Epidermal melanocyte (primary cell): ENCODE measurements around the gene TOM1.
A peak's percentile ranks its signal among the peaks of the same experiment; 100 is the strongest.

ENCODE experiments used
- DNase-seq: peaks from one replicate; pipeline ENCODE4 v3.0.0; 2011; ENCODE audit warnings: low spot score; ENCODE audit not compliant: insufficient read length

TOM1 gene

DNA sequence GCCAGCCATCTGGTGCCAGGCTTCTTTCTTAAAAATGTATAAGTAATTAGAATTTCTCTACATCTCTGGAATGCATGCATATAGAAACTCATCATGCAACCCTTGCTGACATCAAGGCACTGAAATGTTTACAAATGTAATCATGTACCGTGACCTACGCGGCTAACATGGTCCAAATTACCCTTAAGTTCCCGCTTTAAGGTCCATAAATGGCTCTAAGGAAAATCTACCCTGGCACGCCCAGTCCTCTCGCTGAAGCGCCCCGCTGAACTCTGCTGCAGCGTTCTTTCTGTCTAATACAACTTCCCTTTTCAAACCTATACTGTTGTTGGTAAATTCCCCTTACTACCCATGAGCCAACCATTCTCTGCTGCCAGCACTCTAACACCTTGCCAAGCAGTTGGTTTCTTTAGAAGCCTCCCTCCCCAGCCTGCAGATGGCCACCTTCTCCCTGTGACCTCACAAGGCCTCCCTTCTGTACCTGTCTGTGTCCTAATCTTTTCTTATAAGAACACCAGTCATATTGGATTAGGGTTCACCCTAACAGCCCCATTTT is 67.7 kb downstream of the TOM1 start:
- DNase-seq: no peak

DNA sequence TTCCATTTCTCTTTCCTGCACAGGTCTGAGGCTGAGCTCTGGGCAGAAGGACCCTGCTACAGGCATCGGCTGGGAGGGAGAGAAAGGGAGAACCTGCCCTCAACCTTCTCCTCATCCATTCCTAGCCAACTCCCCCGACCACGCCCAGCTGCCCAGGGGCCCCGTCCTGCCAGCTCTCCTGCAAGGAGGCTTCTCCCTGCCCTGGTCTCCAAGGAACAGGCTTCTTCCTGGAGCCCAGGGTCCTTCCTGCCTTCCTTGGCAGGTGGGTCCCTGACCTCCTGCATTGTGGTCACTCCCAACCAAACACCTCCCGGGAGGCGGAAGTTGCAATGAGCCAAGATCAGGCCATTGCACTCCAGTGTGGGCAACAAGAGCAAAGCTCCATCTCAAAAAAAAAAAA is 68.7 kb downstream of the TOM1 start:
- no peak for DNase-seq

DNA sequence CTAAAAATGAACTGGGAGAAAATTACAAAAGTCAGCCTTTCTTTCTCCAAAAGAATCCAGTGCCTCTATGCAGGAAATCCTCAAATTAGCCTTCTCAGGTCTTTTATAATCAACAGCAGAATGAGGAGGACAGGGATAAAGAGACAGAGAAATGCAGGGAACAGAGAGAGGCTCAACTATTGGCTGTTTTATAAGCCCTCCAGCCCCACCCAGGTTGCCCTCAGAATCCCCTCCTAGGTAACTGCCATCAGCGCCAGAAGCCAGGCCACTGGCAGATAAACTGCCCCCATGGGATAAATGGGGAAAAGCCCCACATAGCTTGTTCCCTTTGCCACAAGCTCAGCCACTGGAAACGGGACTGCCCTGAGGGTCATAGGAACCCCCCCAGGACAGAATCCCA is 70.3 kb downstream of the TOM1 start:
- DNase-seq: no peak

DNA sequence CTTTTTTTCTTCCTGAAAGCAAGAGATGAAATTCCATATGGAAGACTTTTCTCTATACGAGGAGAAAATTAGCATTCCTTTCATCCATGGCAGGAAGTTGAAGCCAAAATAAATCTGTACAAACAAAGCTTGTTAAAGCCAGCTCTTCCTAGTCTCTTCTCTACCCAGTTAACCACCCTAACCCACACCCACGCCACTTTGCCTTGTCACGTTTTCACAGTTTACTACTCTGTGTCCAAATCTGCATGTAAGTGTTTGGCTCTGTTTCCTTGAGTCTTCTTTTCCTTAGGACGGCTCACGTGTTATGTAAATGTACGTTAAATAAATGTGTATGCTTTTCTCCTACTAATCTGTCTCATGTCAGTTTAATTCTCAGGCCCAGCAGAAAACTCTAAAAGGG is 74.1 kb downstream of the TOM1 start:
- no peak for DNase-seq

DNA sequence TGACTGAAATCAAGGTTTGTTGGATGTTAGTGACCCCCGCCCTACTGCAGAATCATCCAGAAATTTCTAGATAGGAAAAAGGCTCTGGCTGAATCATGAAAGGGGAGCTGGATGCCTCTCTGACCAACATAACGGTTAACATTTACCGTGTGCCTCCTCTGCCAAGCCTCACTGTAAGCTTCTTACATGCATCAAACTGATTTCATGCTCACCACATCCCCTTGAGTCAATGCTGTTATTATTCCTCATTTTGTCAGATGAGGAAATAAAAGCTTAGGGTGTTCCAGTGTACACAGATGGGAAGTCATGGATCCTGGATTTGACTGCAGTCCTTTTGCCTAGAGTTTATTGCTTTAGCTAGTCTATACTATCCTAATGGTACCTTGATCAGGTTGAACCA is 75.3 kb downstream of the TOM1 start:
- DNase-seq: no peak

DNA sequence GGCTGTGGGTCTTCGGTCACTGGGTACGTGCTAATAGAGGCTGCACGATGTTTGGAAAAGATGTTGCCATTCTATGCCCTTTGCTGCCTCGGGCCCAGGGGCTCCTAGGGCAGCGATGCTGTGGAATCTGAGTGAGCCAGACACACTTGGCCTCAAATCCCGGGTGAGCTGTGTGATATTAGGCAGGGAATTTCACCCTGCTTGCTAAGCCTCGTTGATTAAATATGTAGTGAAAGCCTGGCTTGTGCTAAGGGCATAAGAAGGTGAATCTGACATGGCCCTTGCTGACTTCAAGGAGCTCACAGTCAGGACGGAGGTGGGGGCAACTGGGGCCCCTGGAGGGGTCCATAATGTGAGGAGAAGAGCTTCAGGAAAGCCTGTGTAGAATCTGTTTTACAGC is 75.8 kb downstream of the TOM1 start:
- no peak for DNase-seq

DNA sequence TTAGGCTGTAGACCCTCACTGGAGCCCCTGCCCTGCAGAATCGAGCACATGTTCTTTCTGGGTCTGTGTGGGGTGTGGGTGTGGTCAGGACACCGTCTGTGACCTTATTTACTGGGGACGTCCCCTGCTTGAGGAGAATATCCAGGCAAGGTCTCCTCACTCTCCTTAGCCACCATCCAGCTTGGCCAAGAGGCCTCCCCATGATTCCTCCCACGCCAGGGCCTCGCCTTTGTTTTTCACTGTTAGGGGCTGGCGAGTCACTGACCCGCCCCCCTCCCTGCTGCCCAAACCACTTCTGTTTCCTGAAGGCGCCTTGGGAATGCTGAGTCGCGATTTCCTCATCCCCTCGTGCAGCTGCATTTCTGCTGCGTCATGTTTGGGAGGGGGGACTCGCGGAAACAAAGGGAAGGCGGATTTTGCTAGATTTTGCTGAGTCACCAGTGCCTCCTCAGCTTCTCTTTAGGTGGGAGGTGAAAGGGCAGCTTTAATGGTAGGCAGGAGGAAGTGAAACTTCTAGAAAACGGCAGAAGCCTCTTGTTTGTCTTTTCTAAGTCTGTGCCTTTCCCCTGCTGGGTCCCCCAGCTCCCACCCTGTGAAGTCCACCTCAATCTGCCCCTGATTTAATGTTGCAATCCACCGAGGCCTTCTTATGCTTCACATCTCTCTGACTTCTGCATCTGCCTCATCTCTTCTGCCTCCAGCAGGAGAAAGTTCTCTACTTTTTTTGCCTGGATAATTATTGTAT is 77.2 kb downstream of the TOM1 start:
- peak; percentile 84 for DNase-seq

DNA sequence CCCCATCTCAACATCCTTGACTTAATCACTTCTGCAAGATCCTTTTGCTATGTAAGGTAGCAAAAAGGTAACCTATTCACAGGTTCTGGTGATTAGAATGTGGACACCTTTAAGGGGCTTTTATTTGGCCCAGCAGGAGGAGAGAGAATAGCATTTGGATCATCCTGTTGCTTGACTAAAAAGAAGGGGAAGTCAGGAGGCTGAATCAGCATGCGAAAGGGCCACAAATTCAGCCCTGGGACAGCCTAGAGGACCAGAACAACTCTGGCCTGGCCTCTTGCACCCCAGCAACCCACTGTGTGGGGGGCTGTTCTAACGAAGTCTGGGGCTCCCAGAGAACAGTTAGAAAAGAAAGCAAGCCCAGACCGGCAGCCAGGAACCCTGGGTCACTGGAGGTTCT is 78.0 kb downstream of the TOM1 start:
- DNase-seq: no peak

DNA sequence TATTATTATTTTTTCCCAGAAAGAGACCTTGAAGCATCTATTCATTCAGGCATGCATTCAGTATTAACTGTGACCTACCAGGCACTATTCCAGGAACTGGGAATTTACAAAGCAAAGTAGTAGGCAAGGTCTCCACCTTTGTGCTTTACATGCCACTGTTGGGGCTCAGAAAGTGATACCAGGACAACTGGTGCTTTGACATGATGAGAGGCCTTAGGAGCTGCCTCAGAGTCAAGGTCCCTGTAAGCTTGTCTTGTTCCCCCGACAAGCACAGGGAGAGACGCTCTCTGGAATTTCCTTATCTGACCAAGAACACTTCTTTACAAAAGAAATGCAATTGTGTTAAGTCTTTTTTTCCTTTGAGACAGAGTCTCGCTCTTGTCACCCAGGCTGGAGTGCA is 78.9 kb downstream of the TOM1 start:
- no peak for DNase-seq

DNA sequence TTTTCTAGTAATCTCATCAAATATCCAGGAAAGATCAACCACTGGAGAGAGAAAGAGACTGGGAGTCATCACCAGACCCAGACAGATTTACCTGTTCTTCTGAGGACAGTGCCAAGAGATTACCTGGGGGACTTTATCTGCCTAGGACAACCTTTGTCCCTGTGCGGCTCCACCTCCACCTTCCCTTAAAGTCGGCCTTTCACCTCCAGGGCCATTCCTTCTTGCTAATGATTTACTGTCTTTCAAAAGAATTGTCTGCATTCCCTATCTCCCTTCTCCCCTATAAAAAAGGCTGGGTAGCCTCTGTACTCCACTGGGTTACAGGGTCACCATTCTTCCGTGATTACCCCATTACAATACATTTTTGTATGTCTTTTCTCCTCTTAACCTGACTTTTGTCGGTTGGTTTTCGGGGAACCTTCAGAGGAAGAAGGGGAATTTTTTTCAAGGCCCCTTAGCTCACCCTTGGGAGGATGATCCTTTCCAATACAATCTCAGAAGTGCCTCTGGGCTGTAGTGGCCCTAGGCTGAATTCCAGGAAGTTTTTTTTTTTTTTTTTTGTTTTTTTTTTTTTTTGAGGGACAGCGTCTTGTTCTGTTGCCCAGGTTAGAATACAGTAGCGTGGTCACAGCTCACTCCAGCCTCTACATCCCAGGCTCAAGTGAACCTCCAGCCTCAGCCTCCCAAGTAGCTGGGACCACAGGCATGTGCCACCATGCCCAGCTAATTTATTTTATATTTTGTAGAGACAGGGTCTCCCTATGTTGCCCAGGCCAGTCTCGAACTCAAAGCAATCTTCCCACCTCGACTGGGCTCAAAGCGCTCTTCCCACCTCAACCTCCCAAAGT is 79.7 kb downstream of the TOM1 start:
- DNase-seq: no peak

DNA sequence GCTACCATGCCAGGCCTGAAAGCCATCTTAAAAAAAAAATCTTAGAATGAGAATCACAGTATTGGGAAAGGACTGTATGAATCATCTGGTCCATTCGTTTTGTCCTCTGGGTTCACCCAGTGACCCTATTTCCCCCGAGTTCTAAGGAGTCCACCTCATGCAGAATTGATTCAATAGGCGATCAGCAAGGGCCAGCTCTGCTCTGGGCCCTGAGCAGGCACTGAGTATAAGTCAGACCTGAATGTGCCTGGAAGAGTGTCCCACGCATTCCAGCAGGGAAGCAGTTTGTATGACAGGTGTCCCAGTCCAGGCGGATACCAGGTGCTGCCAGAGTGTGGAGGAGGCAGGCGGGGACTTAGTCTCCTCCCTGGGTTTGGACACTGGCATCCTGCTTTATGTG is 80.3 kb downstream of the TOM1 start:
- no peak for DNase-seq

DNA sequence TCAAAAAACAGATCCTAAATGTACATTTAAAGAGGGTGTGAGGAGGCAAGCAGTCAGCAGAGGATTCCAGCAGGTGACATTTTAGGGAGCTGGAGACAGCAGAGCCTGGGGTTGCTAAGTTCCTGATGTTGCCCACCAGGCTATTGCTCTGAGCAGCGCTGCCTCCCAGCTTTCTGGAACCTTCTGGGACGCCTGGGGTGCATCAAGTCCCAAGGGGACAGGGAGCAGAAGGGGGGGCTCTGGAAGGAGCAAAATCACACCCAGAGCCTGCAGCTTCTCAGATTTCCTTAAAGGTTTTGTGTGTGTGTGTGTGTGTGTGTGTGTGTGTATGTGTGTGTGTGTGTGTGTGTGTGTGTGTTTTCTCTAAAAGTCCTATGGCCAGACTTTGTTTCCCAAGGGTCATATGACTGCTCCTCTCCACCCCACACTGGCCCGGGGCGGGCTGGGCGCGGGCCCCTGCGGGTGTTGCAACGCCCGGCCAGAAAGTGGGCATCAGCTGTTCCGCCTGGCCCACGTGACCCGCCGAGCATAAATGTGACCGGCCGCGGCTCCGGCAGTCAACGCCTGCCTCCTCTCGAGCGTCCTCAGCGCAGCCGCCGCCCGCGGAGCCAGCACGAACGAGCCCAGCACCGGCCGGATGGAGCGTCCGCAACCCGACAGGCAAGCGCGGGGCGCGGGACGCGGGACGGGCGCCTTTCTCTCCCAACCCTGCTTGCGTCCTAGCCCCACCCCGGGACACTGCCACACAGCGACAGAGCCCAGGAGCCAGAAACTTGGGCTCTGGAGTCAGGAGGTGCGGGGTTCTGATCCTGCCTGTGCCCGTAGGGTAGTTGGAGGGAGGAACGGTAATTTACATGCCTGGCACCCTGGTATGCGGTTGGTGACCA is 81.1 kb downstream of the TOM1 start, which contains the start of gene HMOX1:
Gene HMOX1 (plus strand): TSS at position 560 of the 887 bp plus-strand sequence. CDS start 78 bp downstream, at position 638.
- peak; percentile 92 for DNase-seq

DNA sequence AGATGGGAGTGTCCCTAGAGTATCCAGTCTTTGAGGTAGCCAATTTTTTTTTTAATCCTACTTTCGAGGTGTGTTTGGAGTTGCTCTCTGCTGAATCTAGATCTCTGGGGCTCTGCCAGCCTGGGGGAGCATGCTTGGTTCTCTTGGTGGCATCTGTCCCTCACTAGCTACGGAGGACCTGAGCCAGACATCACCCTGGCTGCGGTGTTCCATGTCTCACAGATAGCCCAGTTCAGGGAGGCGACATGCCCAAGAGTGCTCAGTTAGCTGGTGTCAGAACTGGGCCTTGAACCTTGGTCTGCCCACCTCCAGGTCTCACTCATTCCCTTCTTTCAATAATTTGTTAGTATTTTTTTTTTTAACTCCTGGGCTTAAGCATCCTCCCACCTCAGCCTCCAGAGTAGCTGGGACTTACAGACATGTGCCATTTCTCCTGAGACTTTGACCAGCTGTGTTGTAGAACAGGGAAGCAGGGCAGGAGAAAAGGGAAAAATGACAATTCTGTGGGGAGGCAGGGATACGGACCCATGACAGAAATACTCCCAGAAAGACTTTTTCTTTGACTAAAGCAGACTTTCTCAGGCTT is 81.8 kb downstream of the TOM1 start:
- DNase-seq: no peak

DNA sequence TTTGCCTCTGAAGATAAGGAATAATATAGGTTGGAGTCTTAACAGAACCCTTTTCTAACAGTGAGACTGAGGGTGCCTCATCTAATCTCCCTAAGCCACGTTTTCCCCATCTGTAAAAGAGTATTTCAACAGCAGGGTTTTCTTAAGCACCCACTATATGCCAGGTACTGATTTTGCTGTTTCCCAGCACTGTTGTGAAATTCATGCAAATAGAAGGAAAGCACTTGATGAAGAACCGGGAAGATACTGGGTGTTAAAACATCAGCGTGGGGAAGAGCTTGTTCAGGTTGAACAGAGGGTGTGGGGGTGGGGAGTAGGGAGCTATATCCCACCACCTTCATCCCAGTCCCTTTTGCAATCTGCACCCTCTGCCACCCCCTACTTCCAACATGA is 84.0 kb downstream of the TOM1 start:
- DNase-seq: no peak

DNA sequence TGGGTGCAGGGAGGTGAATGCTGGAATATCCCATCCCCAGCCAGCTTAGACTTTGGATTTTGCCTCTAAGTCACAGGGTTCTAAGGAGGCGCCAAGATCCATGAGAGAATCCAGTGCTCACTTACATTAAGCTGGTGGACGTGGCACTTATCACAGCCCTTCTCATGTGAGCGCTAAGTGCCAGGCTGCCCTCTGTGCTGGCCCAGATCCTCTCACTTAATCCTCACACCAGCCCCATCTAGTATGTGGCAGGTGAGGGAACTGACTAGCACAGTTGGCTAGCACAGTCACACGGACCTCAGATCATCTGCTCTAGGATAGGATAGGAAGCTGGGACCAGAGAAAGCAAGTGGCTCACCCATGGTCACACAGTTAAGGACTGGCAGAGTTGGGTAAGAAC is 84.8 kb downstream of the TOM1 start:
- DNase-seq: no peak

DNA sequence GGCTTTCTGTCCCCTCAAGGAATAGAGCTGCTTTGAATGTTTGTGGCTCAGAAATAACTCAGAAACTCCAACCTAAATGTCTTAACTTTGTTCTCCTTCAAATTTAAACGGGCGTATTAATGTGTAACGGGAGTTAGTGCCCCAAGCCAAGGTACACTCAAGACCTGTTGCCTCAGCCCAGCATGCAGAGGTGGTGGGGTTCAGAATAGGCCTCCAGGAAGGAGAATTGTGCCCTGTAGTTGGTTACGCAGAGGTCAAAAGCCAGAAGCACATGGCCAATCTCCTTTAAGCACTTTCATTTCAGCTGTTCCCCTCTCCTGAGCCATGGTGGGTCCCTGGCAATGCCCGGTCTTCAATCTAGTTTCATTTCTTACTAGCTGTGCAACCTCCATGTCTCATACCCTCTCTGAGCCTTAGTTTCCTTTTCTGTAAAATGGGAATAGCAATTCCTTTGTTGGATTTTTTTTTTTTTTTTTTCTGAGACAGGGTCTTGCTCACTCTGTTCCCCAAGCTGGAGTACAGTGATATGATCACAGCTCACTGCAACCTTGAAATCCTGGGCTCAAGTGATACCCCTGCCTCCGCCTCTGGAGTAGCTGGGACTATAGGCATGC is 85.4 kb downstream of the TOM1 start:
- DNase-seq: no peak

DNA sequence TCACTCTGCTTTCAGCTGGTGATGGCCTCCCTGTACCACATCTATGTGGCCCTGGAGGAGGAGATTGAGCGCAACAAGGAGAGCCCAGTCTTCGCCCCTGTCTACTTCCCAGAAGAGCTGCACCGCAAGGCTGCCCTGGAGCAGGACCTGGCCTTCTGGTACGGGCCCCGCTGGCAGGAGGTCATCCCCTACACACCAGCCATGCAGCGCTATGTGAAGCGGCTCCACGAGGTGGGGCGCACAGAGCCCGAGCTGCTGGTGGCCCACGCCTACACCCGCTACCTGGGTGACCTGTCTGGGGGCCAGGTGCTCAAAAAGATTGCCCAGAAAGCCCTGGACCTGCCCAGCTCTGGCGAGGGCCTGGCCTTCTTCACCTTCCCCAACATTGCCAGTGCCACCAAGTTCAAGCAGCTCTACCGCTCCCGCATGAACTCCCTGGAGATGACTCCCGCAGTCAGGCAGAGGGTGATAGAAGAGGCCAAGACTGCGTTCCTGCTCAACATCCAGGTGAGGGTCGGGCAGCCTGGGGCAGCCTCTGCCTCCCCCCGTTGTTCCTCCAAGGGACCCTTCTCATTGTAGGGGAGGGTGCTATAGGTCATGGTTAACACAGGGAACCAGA is 87.1 kb downstream of the TOM1 start:
- DNase-seq: no peak

DNA sequence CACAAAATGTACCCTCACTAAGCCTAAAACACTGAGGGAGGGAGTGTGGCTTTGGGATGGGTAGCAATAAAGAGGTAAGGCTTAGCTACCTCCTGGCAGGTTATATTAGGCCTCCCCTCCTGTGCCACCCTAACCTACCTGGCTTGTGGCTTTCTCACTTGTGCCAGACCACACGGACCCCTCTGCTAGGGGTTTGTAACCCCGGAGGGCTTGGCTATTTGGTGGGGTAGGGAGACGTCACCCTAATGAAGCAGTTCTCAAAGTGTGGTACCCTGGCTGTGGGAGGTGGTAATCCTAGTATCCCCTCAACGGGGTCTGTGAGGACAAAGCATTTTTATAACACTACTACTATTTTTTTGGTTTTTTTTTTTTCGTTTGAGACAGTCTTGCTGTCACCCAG is 91.2 kb downstream of the TOM1 start:
- DNase-seq: no peak

DNA sequence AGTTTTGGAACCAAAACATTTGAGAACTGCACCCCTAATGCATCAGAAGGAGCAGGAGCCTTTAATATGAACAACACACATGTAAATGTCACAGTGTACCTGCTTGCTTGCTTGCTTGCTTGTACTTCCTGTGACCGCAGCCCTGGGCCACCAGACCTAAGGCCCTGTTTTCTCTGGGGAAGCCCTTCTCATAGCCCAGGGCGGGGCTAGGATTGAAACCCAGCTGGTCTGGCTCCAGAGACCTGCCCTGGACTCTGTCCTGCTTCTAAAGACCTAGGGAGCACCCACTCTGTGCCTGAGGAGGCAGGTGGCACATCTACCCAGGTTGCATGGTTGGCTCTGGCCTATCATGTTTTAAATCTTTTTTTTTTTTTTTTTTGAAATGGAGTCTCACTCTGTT is 92.7 kb downstream of the TOM1 start:
- DNase-seq: no peak
